Neural crest cell (in vitro differentiated cells): Measurements from ENCODE around the gene CD276. TPM values are rescaled to one million over a fixed set of nuclear protein-coding genes. Genes with fewer than 3 reads are reported as not detected.
A peak's percentile ranks its signal among the peaks of the same experiment; 100 is the strongest.

ENCODE experiments used
- DNase-seq: peaks from one replicate; pipeline ENCODE4 v3.0.0; 2021; ENCODE audit warnings: low read depth, mixed read lengths, low spot score
- H3K27ac Mint-ChIP-seq: one replicate; pipeline ENCODE4 v1.8.0; 2021; ENCODE audit warnings: mild to moderate bottlenecking, mixed read lengths; ENCODE audit not compliant: unreplicated experiment
- H3K27me3 Mint-ChIP-seq: 2 replicates; pipeline ENCODE4 v1.8.0; 2021; ENCODE audit warnings: low read depth, mild to moderate bottlenecking, mixed read lengths
- H3K36me3 Mint-ChIP-seq: 2 replicates; pipeline ENCODE4 v1.8.0; 2021; ENCODE audit warnings: low read depth, mild to moderate bottlenecking, mixed read lengths
- H3K4me1 Mint-ChIP-seq: 2 replicates; pipeline ENCODE4 v1.8.0; 2021; ENCODE audit warnings: mixed read lengths
- H3K4me3 Mint-ChIP-seq: one replicate; pipeline ENCODE4 v1.8.0; 2021; ENCODE audit warnings: mild to moderate bottlenecking, mixed read lengths
- H3K9me3 Mint-ChIP-seq: 2 replicates; pipeline ENCODE4 v1.8.0; 2021; ENCODE audit warnings: mixed read lengths
- total RNA-seq: library from RNA; stranded (reverse); gene quantifications from 2 replicates; pipeline ENCODE4 v1.2.1, GENCODE V29; 2021
- TF ChIP-seq, protein P1 (sequence below): fragments of 200-600 bp; sonication (generic); conservative IDR thresholded peaks from 2 replicates; pipeline ENCODE4 v1.5.0; 2021; ENCODE audit warnings: antibody characterized with exemption, mild to moderate bottlenecking

The CD276 gene
- total RNA-seq, 1 donor from 2014 or later, result 199 TPM

DNA sequence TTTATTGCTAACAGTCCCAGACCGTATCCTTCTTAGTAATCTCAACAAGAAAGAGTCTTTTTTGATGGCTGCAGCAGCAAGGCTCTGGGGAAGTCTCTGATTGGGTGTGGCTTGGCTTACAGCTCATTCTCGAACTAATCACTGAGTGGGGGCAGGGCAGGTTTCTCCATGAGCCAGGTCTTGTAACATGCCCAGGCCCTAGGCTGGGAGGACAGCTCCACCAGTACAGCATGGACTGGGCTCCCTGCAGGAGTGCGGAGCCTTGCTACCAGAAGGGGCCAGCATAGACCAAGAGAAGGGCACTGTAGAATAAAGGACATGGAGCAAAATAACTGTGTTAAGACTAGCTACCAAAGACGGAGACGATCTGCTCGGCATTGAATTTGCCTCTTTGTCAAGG is 7.2 kb downstream of the CD276 start:
- Mint-ChIP-seq H3K9me3 (no peaks in the 10 kb centered on the region), H3K36me3 (no peaks in the 10 kb centered on the region)

DNA sequence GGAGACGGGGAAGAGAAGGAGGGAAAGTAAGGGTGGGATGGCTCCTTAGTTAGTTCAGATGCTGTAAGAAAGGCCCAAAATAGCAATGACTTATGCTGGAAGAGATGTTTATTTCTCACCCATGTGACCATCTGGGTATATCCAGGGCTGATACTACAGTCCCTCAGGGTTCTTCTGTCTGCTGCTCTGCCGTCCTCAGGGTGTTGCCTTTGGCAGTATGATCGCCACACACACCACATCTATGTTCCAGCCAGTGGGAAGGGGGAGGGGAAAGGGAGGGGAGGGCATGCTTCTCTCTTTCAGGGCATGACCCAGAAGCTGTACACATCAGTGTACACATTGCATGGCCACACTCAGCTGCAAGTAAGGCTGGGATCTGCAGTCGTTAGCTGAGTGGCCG is 10.2 kb downstream of the CD276 start:
- no peak for DNase-seq
- TF ChIP-seq, protein P1, sequence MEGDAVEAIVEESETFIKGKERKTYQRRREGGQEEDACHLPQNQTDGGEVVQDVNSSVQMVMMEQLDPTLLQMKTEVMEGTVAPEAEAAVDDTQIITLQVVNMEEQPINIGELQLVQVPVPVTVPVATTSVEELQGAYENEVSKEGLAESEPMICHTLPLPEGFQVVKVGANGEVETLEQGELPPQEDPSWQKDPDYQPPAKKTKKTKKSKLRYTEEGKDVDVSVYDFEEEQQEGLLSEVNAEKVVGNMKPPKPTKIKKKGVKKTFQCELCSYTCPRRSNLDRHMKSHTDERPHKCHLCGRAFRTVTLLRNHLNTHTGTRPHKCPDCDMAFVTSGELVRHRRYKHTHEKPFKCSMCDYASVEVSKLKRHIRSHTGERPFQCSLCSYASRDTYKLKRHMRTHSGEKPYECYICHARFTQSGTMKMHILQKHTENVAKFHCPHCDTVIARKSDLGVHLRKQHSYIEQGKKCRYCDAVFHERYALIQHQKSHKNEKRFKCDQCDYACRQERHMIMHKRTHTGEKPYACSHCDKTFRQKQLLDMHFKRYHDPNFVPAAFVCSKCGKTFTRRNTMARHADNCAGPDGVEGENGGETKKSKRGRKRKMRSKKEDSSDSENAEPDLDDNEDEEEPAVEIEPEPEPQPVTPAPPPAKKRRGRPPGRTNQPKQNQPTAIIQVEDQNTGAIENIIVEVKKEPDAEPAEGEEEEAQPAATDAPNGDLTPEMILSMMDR, result no peak
- Mint-ChIP-seq H3K9me3 (no peaks in the 10 kb centered on the region), H3K27ac (peak overlapping the region; percentile 45), H3K36me3 (no peaks in the 10 kb centered on the region), H3K4me3 (no peak overlapping the region), H3K27me3 (no peaks in the 10 kb centered on the region), H3K4me1 (peaks cover 33% of the 10 kb centered on the region)

More for the DNA sequence above, 7.2 kb downstream of the CD276 start:
- peaks cover 33% of the 10 kb centered on the region for H3K4me1 Mint-ChIP-seq
- TF ChIP-seq, protein P1, result no peak
- H3K4me3 Mint-ChIP-seq, result no peak overlapping the region
- H3K27me3 Mint-ChIP-seq, result no peaks in the 10 kb centered on the region
- DNase-seq, result no peak
- H3K27ac Mint-ChIP-seq, result no peak overlapping the region

DNA sequence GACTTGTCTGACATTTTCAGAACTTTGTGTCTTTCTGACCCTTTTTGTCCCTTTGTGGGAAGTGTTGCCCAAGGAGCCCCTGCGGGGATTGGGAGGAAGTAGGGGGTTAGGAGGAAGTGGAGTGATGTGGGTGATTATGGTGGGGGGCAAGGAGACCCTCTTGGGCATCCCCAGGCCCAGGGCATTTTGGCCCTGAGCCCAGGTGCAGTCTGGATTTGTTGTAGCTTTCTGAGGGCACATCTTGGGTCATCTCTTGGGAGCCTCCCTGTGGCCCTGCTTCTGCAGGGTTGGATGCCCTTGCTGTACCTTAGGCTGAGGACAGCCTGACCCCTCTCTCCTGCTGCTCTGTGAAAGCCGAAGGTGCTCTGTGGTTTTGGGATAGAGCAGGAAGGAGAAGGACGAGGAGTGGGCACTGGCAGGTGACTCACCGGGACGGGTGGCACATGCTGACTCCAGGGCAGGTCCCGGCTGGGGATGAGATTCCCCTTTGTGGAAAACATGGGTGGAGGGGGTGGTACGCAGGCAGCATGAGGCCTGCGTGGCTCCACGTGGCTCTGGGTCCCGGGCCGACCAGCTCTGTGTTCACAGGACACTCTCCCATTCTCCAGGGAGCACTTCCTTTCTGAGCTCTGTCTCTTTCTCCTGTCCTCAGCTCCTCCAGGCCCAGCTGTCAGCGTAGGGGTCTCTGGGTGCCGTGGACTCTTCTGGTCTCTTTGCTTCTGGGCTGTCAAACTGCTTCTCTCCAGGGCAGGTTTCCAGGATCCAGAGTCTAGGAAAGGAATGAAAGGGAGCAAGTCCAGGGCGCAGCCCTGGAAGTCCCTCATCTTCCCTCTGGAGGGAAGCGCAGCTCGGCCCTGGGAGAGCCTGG is 11.8 kb downstream of the CD276 start:
- Mint-ChIP-seq H3K9me3 (no peaks in the 10 kb centered on the region), H3K4me3 (peak overlapping the region; percentile 11), H3K27me3 (no peaks in the 10 kb centered on the region), H3K36me3 (no peaks in the 10 kb centered on the region), H3K4me1 (peaks cover 39% of the 10 kb centered on the region), H3K27ac (peak overlapping the region; percentile 95)
- TF ChIP-seq, protein P1, result no peak
- no peak for DNase-seq

DNA sequence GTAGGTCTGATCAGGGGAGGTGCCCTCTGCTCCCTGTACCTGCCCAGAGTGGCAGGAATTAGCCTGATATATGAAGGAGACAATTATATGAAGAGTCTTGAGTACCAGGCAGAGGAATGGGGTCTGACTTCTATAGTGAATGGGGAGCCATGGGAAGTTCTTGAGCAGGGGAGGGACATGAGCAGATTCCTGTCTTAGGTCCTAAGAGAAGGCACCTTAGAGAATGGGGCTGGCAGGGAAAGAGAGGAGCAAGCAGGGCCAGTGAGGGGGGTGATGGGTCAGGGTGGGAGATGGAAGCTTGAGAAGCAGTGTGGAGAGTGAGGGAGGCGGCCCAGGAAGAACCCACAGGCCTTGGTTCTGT is 12.4 kb downstream of the CD276 start:
- H3K36me3 Mint-ChIP-seq, result no peaks in the 10 kb centered on the region
- TF ChIP-seq, protein P1, result no peak
- H3K4me3 Mint-ChIP-seq, result peak overlapping the region; percentile 11
- H3K4me1 Mint-ChIP-seq, result peaks cover 39% of the 10 kb centered on the region
- no peak for DNase-seq
- peak overlapping the region; percentile 95 for H3K27ac Mint-ChIP-seq
- H3K9me3 Mint-ChIP-seq, result no peaks in the 10 kb centered on the region
- no peaks in the 10 kb centered on the region for H3K27me3 Mint-ChIP-seq

DNA sequence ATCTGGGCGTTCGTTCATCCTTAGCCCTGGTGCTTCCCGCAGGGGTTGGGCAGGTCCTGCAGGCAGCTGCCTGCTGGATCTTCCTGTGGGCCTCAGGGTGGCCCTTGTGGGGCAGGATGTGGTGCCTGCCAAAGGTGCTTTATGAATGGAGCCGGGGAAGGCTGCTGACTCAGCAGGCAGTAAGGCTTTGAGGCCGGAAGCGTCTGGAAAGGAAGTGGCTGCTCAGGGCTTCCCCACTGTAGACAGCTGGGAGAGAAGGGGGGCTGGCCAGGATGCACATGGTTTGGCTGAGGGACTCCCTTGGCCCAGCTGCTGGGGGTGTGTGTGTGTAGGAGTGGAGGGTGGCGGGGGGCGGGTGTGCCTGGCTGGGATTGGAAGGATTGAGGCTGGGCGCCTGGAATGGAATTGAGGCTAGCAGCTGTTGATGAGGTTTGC is 12.9 kb downstream of the CD276 start:
- no peaks in the 10 kb centered on the region for H3K9me3 Mint-ChIP-seq
- no peaks in the 10 kb centered on the region for H3K27me3 Mint-ChIP-seq
- H3K4me3 Mint-ChIP-seq, result no peak overlapping the region
- H3K27ac Mint-ChIP-seq, result peak overlapping the region; percentile 95
- H3K4me1 Mint-ChIP-seq, result peaks cover 39% of the 10 kb centered on the region
- TF ChIP-seq, protein P1, result no peak
- H3K36me3 Mint-ChIP-seq, result no peaks in the 10 kb centered on the region
- peak; percentile 22 for DNase-seq
